Measurements from ENCODE around the gene TDP2.

The TDP2 gene

GRCh38 chr6:24613361-24614042, 53.2 kb downstream of the TDP2 start:
- no peak for DNase-seq (ENCODE audit: low read depth)
- no peak overlapping the region for H3K4me3 ChIP-seq (replicated peaks; ENCODE audit: low read depth, low read length)
- no peak for TF ChIP-seq CTCF (IDR thresholded peaks at IDR 0.05; ENCODE audit: low read length, missing control alignments)

- no peak for TF ChIP-seq CTCF (IDR thresholded peaks at IDR 0.05; ENCODE audit: low read length, missing control alignments)
- no peak for DNase-seq (ENCODE audit: low read depth)
- H3K4me3 ChIP-seq (replicated peaks; ENCODE audit: low read depth, low read length) = no peak overlapping the region
These were observed 56.0 kb downstream of the TDP2 start for GRCh38 chr6:24610672-24611071.

- no peak overlapping the region for H3K4me3 ChIP-seq (replicated peaks; ENCODE audit: low read depth, low read length)
- no peak for DNase-seq (ENCODE audit: low read depth)
- no peak for TF ChIP-seq CTCF (IDR thresholded peaks at IDR 0.05; ENCODE audit: low read length, missing control alignments)
These were observed 59.2 kb downstream of the TDP2 start for GRCh38 chr6:24607310-24608105.

GRCh38 chr6:24606200-24606930, 60.3 kb downstream of the TDP2 start:
- H3K4me3 ChIP-seq (replicated peaks; ENCODE audit: low read depth, low read length) = no peak overlapping the region
- TF ChIP-seq CTCF (IDR thresholded peaks at IDR 0.05; ENCODE audit: low read length, missing control alignments) = no peak
- DNase-seq (ENCODE audit: low read depth) = no peak

GRCh38 chr6:24603241-24603640, 63.5 kb downstream of the TDP2 start:
- no peak for TF ChIP-seq CTCF (IDR thresholded peaks at IDR 0.05; ENCODE audit: low read length, missing control alignments)
- DNase-seq (ENCODE audit: low read depth) = no peak
- H3K4me3 ChIP-seq (replicated peaks; ENCODE audit: low read depth, low read length) = no peak overlapping the region

GRCh38 chr6:24600903-24601302, 65.8 kb downstream of the TDP2 start:
- TF ChIP-seq CTCF (IDR thresholded peaks at IDR 0.05; ENCODE audit: low read length, missing control alignments) = no peak
- no peak overlapping the region for H3K4me3 ChIP-seq (replicated peaks; ENCODE audit: low read depth, low read length)
- DNase-seq (ENCODE audit: low read depth) = no peak
